ENCODE data around the gene C16orf86.

DNA sequence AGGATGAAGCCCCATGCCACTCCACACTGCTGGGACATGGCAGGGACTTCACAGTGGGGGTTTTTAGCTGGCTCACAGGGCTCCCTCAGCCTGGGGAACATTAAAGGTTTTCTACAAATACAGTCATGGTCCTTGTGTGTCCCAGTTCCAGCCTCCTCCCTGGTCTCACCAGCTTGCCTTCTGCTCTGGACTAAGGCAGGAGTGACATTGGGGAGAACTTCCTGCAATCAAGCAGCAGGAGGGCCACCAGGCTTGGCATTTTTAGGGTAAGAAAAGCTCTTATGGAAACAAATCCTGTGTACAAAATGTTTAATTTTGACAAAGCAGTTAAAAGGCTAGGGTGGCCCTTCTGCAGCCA, 4.0 kb upstream of the C16orf86 start:
- TF ChIP-seq, protein P1, sequence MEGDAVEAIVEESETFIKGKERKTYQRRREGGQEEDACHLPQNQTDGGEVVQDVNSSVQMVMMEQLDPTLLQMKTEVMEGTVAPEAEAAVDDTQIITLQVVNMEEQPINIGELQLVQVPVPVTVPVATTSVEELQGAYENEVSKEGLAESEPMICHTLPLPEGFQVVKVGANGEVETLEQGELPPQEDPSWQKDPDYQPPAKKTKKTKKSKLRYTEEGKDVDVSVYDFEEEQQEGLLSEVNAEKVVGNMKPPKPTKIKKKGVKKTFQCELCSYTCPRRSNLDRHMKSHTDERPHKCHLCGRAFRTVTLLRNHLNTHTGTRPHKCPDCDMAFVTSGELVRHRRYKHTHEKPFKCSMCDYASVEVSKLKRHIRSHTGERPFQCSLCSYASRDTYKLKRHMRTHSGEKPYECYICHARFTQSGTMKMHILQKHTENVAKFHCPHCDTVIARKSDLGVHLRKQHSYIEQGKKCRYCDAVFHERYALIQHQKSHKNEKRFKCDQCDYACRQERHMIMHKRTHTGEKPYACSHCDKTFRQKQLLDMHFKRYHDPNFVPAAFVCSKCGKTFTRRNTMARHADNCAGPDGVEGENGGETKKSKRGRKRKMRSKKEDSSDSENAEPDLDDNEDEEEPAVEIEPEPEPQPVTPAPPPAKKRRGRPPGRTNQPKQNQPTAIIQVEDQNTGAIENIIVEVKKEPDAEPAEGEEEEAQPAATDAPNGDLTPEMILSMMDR (IDR thresholded peaks at IDR 0.05): no peak
- TF ChIP-seq POLR2A (IDR thresholded peaks at IDR 0.05) (no peak), POLR2AphosphoS5 (IDR thresholded peaks at IDR 0.05) (no peak), EP300 (IDR thresholded peaks at IDR 0.05) (no peak)

All from stomach (tissue), 4 donors.